Measurements from ENCODE around the gene RPS3.

RPS3 gene

GRCh38 chr11:75436806-75437205, 37.5 kb downstream of the RPS3 start:
- 98% methylated on average over 8 of the region's 9 CpGs for WGBS (ENCODE audit: insufficient coverage)
- Histone ChIP-seq H3K4me3 (ENCODE audit: control insufficient read depth in 1 of 7, extremely low read depth in 1 of 7, insufficient read depth in 4 of 7, low read depth in 2 of 7, low read length in 6 of 7) (no peak overlapping the region), H3K27ac (ENCODE audit: insufficient read depth in 1 of 2, low read depth in 1 of 2, low read length in 2 of 2, poor library complexity in 1 of 2, severe bottlenecking in 2 of 2) (no peak overlapping the region), H3K27me3 (replicated peaks in 2 of 5; ENCODE audit: control insufficient read depth in 4 of 5, insufficient read depth in 5 of 5, low read length in 4 of 5) (peaks cover 0 to 21% (median 10%) of the 10 kb centered on the region in 5 experiments), H3K9me3 (ENCODE audit: control extremely low read depth in 1 of 5, control insufficient read depth in 4 of 5, insufficient read depth in 2 of 5, low read depth in 1 of 5, low read length in 4 of 5) (no peaks in the 10 kb centered on the region), H3K4me1 (ENCODE audit: control extremely low read depth in 1 of 4, control insufficient read depth in 4 of 4, insufficient read depth in 4 of 4, low read length in 3 of 4) (no peaks in the 10 kb centered on the region), H3K36me3 (ENCODE audit: control insufficient read depth in 4 of 4, insufficient read depth in 4 of 4, low read length in 3 of 4) (no peaks in the 10 kb centered on the region)
- POLR2A ChIA-PET: no interaction called here
- no peak for DNase-seq
- CTCF ChIA-PET: interaction anchor here (0.8 to 2.5 kb wide), 3 partner anchors 8 to 92 kb away, joined by 3 to 15 read pairs (median 3); no protein-coding TSS in a partner anchor

- no peaks in the 10 kb centered on the region for H3K4me1 ChIP-seq (ENCODE audit: control extremely low read depth in 1 of 4, control insufficient read depth in 4 of 4, insufficient read depth in 4 of 4, low read length in 3 of 4)
- no peaks in the 10 kb centered on the region for H3K36me3 ChIP-seq (ENCODE audit: control insufficient read depth in 4 of 4, insufficient read depth in 4 of 4, low read length in 3 of 4)
- H3K4me3 ChIP-seq (ENCODE audit: control insufficient read depth in 1 of 7, extremely low read depth in 1 of 7, insufficient read depth in 4 of 7, low read depth in 2 of 7, low read length in 6 of 7): no peak overlapping the region
- no peak for DNase-seq
- POLR2A ChIA-PET: no interaction called here
- peaks cover 0 to 8% (median 2%) of the 10 kb centered on the region in 5 experiments for H3K27me3 ChIP-seq (replicated peaks in 2 of 5; ENCODE audit: control insufficient read depth in 4 of 5, insufficient read depth in 5 of 5, low read length in 4 of 5)
- no peaks in the 10 kb centered on the region for H3K9me3 ChIP-seq (ENCODE audit: control extremely low read depth in 1 of 5, control insufficient read depth in 4 of 5, insufficient read depth in 2 of 5, low read depth in 1 of 5, low read length in 4 of 5)
- CTCF ChIA-PET: interaction anchor here (9.2 kb wide), 1 partner anchor 95 kb away, joined by 229 read pairs; no protein-coding TSS in a partner anchor
- WGBS (ENCODE audit: insufficient coverage): 92% methylated on average over 12 of the region's 13 CpGs
- H3K27ac ChIP-seq (ENCODE audit: insufficient read depth in 1 of 2, low read depth in 1 of 2, low read length in 2 of 2, poor library complexity in 1 of 2, severe bottlenecking in 2 of 2): no peak overlapping the region
These were observed 38.8 kb downstream of the RPS3 start for GRCh38 chr11:75437966-75438659.

GRCh38 chr11:75439026-75439425, 39.7 kb downstream of the RPS3 start:
- H3K27ac ChIP-seq (ENCODE audit: insufficient read depth in 1 of 2, low read depth in 1 of 2, low read length in 2 of 2, poor library complexity in 1 of 2, severe bottlenecking in 2 of 2): no peak overlapping the region
- H3K4me3 ChIP-seq (ENCODE audit: control insufficient read depth in 1 of 7, extremely low read depth in 1 of 7, insufficient read depth in 4 of 7, low read depth in 2 of 7, low read length in 6 of 7): no peak overlapping the region
- WGBS (ENCODE audit: insufficient coverage): 82% methylated on average over 11 of the region's 14 CpGs
- no peaks in the 10 kb centered on the region for H3K36me3 ChIP-seq (ENCODE audit: control insufficient read depth in 4 of 4, insufficient read depth in 4 of 4, low read length in 3 of 4)
- ChIA-PET POLR2A (no interaction called here), CTCF (interaction anchor here (9.2 kb wide), 1 partner anchor 94 kb away, joined by 229 read pairs; no protein-coding TSS in a partner anchor)
- H3K4me1 ChIP-seq (ENCODE audit: control extremely low read depth in 1 of 4, control insufficient read depth in 4 of 4, insufficient read depth in 4 of 4, low read length in 3 of 4): no peaks in the 10 kb centered on the region
- no peaks in the 10 kb centered on the region for H3K9me3 ChIP-seq (ENCODE audit: control extremely low read depth in 1 of 5, control insufficient read depth in 4 of 5, insufficient read depth in 2 of 5, low read depth in 1 of 5, low read length in 4 of 5)
- no peak for DNase-seq
- no peaks in the 10 kb centered on the region for H3K27me3 ChIP-seq (replicated peaks in 2 of 5; ENCODE audit: control insufficient read depth in 4 of 5, insufficient read depth in 5 of 5, low read length in 4 of 5)

- no peaks in the 10 kb centered on the region for H3K9me3 ChIP-seq (ENCODE audit: control extremely low read depth in 1 of 5, control insufficient read depth in 4 of 5, insufficient read depth in 2 of 5, low read depth in 1 of 5, low read length in 4 of 5)
- DNase-seq: no peak
- WGBS (ENCODE audit: insufficient coverage): 97% methylated on average over 11 of the region's 13 CpGs
- H3K27ac ChIP-seq (ENCODE audit: insufficient read depth in 1 of 2, low read depth in 1 of 2, low read length in 2 of 2, poor library complexity in 1 of 2, severe bottlenecking in 2 of 2): no peak overlapping the region
- H3K4me1 ChIP-seq (ENCODE audit: control extremely low read depth in 1 of 4, control insufficient read depth in 4 of 4, insufficient read depth in 4 of 4, low read length in 3 of 4): no peaks in the 10 kb centered on the region
- no peak overlapping the region for H3K4me3 ChIP-seq (ENCODE audit: control insufficient read depth in 1 of 7, extremely low read depth in 1 of 7, insufficient read depth in 4 of 7, low read depth in 2 of 7, low read length in 6 of 7)
- no peaks in the 10 kb centered on the region for H3K36me3 ChIP-seq (ENCODE audit: control insufficient read depth in 4 of 4, insufficient read depth in 4 of 4, low read length in 3 of 4)
- ChIA-PET POLR2A (no interaction called here), CTCF (interaction anchor here (1.6 to 9.2 kb wide), 2 partner anchors 10 to 93 kb away, joined by 4 to 229 read pairs; no protein-coding TSS in a partner anchor)
- H3K27me3 ChIP-seq (replicated peaks in 2 of 5; ENCODE audit: control insufficient read depth in 4 of 5, insufficient read depth in 5 of 5, low read length in 4 of 5): no peaks in the 10 kb centered on the region
These were observed 40.3 kb downstream of the RPS3 start for GRCh38 chr11:75439495-75440120.

- Histone ChIP-seq H3K4me3 (ENCODE audit: control insufficient read depth in 1 of 7, extremely low read depth in 1 of 7, insufficient read depth in 4 of 7, low read depth in 2 of 7, low read length in 6 of 7) (no peak overlapping the region), H3K27me3 (replicated peaks in 2 of 5; ENCODE audit: control insufficient read depth in 4 of 5, insufficient read depth in 5 of 5, low read length in 4 of 5) (no peaks in the 10 kb centered on the region), H3K36me3 (ENCODE audit: control insufficient read depth in 4 of 4, insufficient read depth in 4 of 4, low read length in 3 of 4) (no peaks in the 10 kb centered on the region), H3K4me1 (ENCODE audit: control extremely low read depth in 1 of 4, control insufficient read depth in 4 of 4, insufficient read depth in 4 of 4, low read length in 3 of 4) (no peaks in the 10 kb centered on the region), H3K27ac (ENCODE audit: insufficient read depth in 1 of 2, low read depth in 1 of 2, low read length in 2 of 2, poor library complexity in 1 of 2, severe bottlenecking in 2 of 2) (no peak overlapping the region), H3K9me3 (ENCODE audit: control extremely low read depth in 1 of 5, control insufficient read depth in 4 of 5, insufficient read depth in 2 of 5, low read depth in 1 of 5, low read length in 4 of 5) (no peaks in the 10 kb centered on the region)
- WGBS (ENCODE audit: insufficient coverage): 97% methylated on average over 21 of the region's 27 CpGs
- ChIA-PET CTCF (interaction anchor here (1.0 to 9.2 kb wide), 6 partner anchors 10 to 161 kb away, joined by 3 to 229 read pairs (median 4); no protein-coding TSS in a partner anchor), POLR2A (interaction anchor here (0.7 kb wide), 1 partner anchor 48 kb away, joined by 3 read pairs; no protein-coding TSS in a partner anchor)
- no peak for DNase-seq
These were observed 41.9 kb downstream of the RPS3 start for GRCh38 chr11:75440960-75441803.

- H3K36me3 ChIP-seq (ENCODE audit: control insufficient read depth in 4 of 4, insufficient read depth in 4 of 4, low read length in 3 of 4): no peaks in the 10 kb centered on the region
- no peak for DNase-seq
- ChIA-PET POLR2A (interaction anchor here (0.7 kb wide), 1 partner anchor 47 kb away, joined by 3 read pairs; no protein-coding TSS in a partner anchor), CTCF (interaction anchor here (1.3 to 9.2 kb wide), 5 partner anchors 11 to 162 kb away, joined by 3 to 229 read pairs (median 4); no protein-coding TSS in a partner anchor)
- no peak overlapping the region for H3K4me3 ChIP-seq (ENCODE audit: control insufficient read depth in 1 of 7, extremely low read depth in 1 of 7, insufficient read depth in 4 of 7, low read depth in 2 of 7, low read length in 6 of 7)
- 98% methylated on average over 7 of the region's 7 CpGs for WGBS (ENCODE audit: insufficient coverage)
- no peak overlapping the region for H3K27ac ChIP-seq (ENCODE audit: insufficient read depth in 1 of 2, low read depth in 1 of 2, low read length in 2 of 2, poor library complexity in 1 of 2, severe bottlenecking in 2 of 2)
- H3K9me3 ChIP-seq (ENCODE audit: control extremely low read depth in 1 of 5, control insufficient read depth in 4 of 5, insufficient read depth in 2 of 5, low read depth in 1 of 5, low read length in 4 of 5): no peaks in the 10 kb centered on the region
- H3K4me1 ChIP-seq (ENCODE audit: control extremely low read depth in 1 of 4, control insufficient read depth in 4 of 4, insufficient read depth in 4 of 4, low read length in 3 of 4): no peaks in the 10 kb centered on the region
- H3K27me3 ChIP-seq (replicated peaks in 2 of 5; ENCODE audit: control insufficient read depth in 4 of 5, insufficient read depth in 5 of 5, low read length in 4 of 5): no peaks in the 10 kb centered on the region
These were observed 42.5 kb downstream of the RPS3 start for GRCh38 chr11:75441804-75442132.

All from common myeloid progenitor, CD34-positive (primary cell).